GM12878 (cell line): ENCODE results near the gene LSM11. TPM values are rescaled to one million over a fixed set of nuclear protein-coding genes. Genes with fewer than 3 reads are reported as not detected.

ENCODE experiments used
- ATF7 ChIP-seq: fragments of 450-650 bp; IDR thresholded peaks from 2 replicates; pipeline ENCODE4 v1.6.1; 2016; ENCODE audit warnings: low read depth, mild to moderate bottlenecking
- FOS ChIP-seq: IDR thresholded peaks from 3 replicates; pipeline ENCODE4 v1.6.1; 2011; ENCODE audit warnings: borderline replicate concordance; ENCODE audit not compliant: insufficient read length; ENCODE audit errors: extremely low read depth
- KDM1A ChIP-seq: fragments of 200-600 bp; sonication (generic); IDR thresholded peaks from 2 replicates; pipeline ENCODE4 v1.6.1; 2016; ENCODE audit warnings: borderline replicate concordance
- polyA plus RNA-seq, 11 experiments: library from polyadenylated mRNA; depleted of rRNA in 4 of 11; unstranded in 6 of 11; stranded (reverse) in 5 of 11; fragments of >200 nt; fragmentation: Nextera tagmentation in 4 of 11; fragmentation: Illumina TruSeq in 1 of 11; extraction: Ambion mirVana in 4 of 11; extraction: Trizol in 1 of 11; gene quantifications; 1 replicate in 1 of 11; 2 replicates in 10 of 11; pipeline versions ENCODE4 v1.2.1 to v1.2.3, GENCODE V29; 2011 to 2016; ENCODE audit warnings: inconsistent platforms in 2 of 11, missing spikeins in 2 of 11, low read depth in 1 of 11
- total RNA-seq, 4 experiments: library from RNA; depleted of rRNA in 3 of 4; stranded (reverse); fragments of >200 nt in 3 of 4; fragmentation: Illumina TruSeq in 1 of 4; extraction: Trizol in 1 of 4; gene quantifications; 2 replicates each; pipeline versions ENCODE4 v1.2.1 to v1.2.3, GENCODE V29; 2013 to 2021
- TF ChIP-seq, protein P1 (sequence below): fragments of 150-350 bp; IDR thresholded peaks from 2 replicates; pipeline ENCODE4 v1.6.1; 2016; ENCODE audit warnings: low read depth, low read length
- TF ChIP-seq, protein P2 (sequence below): fragments of 450-650 bp; IDR thresholded peaks from 2 replicates; pipeline ENCODE4 v1.6.1; 2016; ENCODE audit warnings: mild to moderate bottlenecking, moderate library complexity, borderline replicate concordance

LSM11 gene
- total and polyA plus RNA-seq, 10 of the 15 experiments (the other 5 are each of a cell fraction or from before 2014, with no cell fraction given): 0.71 to 8.5 (median 4.2) TPM

DNA sequence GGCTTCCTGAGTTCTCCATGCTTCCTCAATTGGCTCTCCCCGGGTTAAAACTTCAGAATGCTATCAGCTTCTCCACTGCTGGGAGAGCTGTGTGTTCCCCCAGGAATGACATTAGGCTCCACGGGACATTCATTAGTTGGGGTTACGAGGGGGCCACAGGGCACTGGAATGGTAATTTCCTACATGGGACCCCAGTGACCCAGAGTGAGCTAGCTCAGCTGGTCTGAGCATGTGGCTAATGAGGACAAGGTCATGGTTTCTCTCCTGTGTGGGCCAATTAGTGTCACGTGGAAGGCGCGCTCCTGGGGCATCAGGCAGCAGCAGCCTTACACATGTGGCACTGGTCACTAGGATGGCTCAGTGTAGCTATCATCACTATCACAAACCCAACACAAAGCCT, 21.0 kb downstream of the LSM11 start (continued):
- TF ChIP-seq, protein P1, sequence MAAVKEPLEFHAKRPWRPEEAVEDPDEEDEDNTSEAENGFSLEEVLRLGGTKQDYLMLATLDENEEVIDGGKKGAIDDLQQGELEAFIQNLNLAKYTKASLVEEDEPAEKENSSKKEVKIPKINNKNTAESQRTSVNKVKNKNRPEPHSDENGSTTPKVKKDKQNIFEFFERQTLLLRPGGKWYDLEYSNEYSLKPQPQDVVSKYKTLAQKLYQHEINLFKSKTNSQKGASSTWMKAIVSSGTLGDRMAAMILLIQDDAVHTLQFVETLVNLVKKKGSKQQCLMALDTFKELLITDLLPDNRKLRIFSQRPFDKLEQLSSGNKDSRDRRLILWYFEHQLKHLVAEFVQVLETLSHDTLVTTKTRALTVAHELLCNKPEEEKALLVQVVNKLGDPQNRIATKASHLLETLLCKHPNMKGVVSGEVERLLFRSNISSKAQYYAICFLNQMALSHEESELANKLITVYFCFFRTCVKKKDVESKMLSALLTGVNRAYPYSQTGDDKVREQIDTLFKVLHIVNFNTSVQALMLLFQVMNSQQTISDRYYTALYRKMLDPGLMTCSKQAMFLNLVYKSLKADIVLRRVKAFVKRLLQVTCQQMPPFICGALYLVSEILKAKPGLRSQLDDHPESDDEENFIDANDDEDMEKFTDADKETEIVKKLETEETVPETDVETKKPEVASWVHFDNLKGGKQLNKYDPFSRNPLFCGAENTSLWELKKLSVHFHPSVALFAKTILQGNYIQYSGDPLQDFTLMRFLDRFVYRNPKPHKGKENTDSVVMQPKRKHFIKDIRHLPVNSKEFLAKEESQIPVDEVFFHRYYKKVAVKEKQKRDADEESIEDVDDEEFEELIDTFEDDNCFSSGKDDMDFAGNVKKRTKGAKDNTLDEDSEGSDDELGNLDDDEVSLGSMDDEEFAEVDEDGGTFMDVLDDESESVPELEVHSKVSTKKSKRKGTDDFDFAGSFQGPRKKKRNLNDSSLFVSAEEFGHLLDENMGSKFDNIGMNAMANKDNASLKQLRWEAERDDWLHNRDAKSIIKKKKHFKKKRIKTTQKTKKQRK: no peak
- TF ChIP-seq KDM1A (no peak), FOS (no peak), ATF7 (no peak)
- TF ChIP-seq, protein P2, sequence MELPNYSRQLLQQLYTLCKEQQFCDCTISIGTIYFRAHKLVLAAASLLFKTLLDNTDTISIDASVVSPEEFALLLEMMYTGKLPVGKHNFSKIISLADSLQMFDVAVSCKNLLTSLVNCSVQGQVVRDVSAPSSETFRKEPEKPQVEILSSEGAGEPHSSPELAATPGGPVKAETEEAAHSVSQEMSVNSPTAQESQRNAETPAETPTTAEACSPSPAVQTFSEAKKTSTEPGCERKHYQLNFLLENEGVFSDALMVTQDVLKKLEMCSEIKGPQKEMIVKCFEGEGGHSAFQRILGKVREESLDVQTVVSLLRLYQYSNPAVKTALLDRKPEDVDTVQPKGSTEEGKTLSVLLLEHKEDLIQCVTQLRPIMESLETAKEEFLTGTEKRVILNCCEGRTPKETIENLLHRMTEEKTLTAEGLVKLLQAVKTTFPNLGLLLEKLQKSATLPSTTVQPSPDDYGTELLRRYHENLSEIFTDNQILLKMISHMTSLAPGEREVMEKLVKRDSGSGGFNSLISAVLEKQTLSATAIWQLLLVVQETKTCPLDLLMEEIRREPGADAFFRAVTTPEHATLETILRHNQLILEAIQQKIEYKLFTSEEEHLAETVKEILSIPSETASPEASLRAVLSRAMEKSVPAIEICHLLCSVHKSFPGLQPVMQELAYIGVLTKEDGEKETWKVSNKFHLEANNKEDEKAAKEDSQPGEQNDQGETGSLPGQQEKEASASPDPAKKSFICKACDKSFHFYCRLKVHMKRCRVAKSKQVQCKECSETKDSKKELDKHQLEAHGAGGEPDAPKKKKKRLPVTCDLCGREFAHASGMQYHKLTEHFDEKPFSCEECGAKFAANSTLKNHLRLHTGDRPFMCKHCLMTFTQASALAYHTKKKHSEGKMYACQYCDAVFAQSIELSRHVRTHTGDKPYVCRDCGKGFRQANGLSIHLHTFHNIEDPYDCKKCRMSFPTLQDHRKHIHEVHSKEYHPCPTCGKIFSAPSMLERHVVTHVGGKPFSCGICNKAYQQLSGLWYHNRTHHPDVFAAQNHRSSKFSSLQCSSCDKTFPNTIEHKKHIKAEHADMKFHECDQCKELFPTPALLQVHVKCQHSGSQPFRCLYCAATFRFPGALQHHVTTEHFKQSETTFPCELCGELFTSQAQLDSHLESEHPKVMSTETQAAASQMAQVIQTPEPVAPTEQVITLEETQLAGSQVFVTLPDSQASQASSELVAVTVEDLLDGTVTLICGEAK: no peak
- TF ChIP-seq, all 136 proteins: peak for 0
